Peyer's patch (tissue), 4 donors: ENCODE data around the gene MGAT2.

ENCODE experiments used
- POLR2A ChIP-seq, 2 donors: fragments of 450-650 bp; IDR thresholded peaks; one replicate each; pipeline ENCODE4 v1.5.1; 2017; ENCODE audit warnings: antibody characterized with exemption in 2 of 2, mild to moderate bottlenecking in 2 of 2, moderate library complexity in 2 of 2
- TF ChIP-seq, protein P1 (sequence below), 6 experiments: fragments of 450-650 bp in 4 of 6; fragments of 200-600 bp in 2 of 6; sonication (generic) in 1 of 6; IDR thresholded peaks; one replicate each; pipeline ENCODE4 v1.5.1; 2017 to 2019; ENCODE audit warnings: antibody characterized with exemption in 6 of 6, mild to moderate bottlenecking in 3 of 6, moderate library complexity in 1 of 6

DNA sequence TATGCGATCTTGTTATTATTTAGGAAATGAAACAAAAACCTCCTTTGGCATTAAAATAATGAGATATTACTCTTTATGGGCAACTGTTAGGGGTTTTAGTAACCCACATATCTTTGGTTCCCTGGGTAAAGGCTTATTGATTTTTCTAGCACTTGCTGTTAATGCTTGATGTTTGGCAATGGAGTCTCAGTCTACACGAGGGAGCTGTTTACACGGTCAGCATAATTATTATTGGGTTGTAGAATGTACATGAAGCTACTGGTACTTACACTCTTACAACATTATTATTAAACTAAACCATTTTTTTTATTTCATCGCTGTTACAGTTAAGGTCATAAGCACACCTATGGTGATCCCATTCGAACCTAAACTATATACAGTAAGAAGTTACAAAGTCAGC is 46.6 kb upstream of the MGAT2 start:
- TF ChIP-seq, protein P1, sequence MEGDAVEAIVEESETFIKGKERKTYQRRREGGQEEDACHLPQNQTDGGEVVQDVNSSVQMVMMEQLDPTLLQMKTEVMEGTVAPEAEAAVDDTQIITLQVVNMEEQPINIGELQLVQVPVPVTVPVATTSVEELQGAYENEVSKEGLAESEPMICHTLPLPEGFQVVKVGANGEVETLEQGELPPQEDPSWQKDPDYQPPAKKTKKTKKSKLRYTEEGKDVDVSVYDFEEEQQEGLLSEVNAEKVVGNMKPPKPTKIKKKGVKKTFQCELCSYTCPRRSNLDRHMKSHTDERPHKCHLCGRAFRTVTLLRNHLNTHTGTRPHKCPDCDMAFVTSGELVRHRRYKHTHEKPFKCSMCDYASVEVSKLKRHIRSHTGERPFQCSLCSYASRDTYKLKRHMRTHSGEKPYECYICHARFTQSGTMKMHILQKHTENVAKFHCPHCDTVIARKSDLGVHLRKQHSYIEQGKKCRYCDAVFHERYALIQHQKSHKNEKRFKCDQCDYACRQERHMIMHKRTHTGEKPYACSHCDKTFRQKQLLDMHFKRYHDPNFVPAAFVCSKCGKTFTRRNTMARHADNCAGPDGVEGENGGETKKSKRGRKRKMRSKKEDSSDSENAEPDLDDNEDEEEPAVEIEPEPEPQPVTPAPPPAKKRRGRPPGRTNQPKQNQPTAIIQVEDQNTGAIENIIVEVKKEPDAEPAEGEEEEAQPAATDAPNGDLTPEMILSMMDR (IDR thresholded peaks at IDR 0.05) = no peak
- no peak for TF ChIP-seq POLR2A (IDR thresholded peaks at IDR 0.05)
